KMS-11 (cell line): ENCODE results near the gene YJEFN3.

ENCODE experiments used
- H2AFZ ChIP-seq: fragments of 200-600 bp; sonication (generic); 2 replicates; pipeline ENCODE4 v1.6.1; 2016; ENCODE audit warnings: antibody characterized with exemption, mixed run types, low read depth
- H3K27ac ChIP-seq: fragments of 200-600 bp; sonication (generic); 2 replicates; pipeline ENCODE4 v1.6.1; 2016; ENCODE audit warnings: mild to moderate bottlenecking, mixed run types
- H3K27me3 ChIP-seq: fragments of 200-600 bp; sonication (generic); 2 replicates; pipeline ENCODE4 v1.6.1; 2017; ENCODE audit warnings: mild to moderate bottlenecking, low read depth, mixed run types, moderate library complexity; ENCODE audit not compliant: insufficient read depth
- H3K36me3 ChIP-seq: fragments of 200-600 bp; sonication (generic); 2 replicates; pipeline ENCODE4 v1.6.1; 2017; ENCODE audit warnings: mild to moderate bottlenecking, mixed run types; ENCODE audit not compliant: insufficient read depth
- H3K4me1 ChIP-seq: fragments of 200-600 bp; sonication (generic); 2 replicates; pipeline ENCODE4 v1.6.1; 2016; ENCODE audit warnings: mild to moderate bottlenecking, low read depth, mixed run types; ENCODE audit not compliant: poor library complexity, severe bottlenecking
- H3K4me2 ChIP-seq: fragments of 200-600 bp; sonication (generic); 2 replicates; pipeline ENCODE4 v1.7.0; 2016; ENCODE audit warnings: mild to moderate bottlenecking, mixed run types
- H3K4me3 ChIP-seq: fragments of 200-600 bp; sonication (generic); IDR thresholded peaks from 2 replicates; pipeline ENCODE4 v1.6.1; 2017; ENCODE audit warnings: low read depth, low read length, mixed read lengths; ENCODE audit not compliant: insufficient read depth
- H3K79me2 ChIP-seq: fragments of 200-600 bp; sonication (generic); 2 replicates; pipeline ENCODE4 v1.6.1; 2016; ENCODE audit warnings: low read depth, mixed run types; ENCODE audit not compliant: insufficient read depth
- H3K9ac ChIP-seq: fragments of 200-600 bp; sonication (generic); 2 replicates; pipeline ENCODE4 v1.6.1; 2016; ENCODE audit warnings: mild to moderate bottlenecking, mixed run types
- H4K20me1 ChIP-seq: fragments of 200-600 bp; sonication (generic); 2 replicates; pipeline ENCODE4 v1.6.1; 2016; ENCODE audit warnings: mild to moderate bottlenecking, mixed run types; ENCODE audit not compliant: insufficient read depth
- TF ChIP-seq, protein P1 (sequence below): fragments of 200-600 bp; sonication (generic); conservative IDR thresholded peaks from 2 replicates; pipeline ENCODE4 v1.6.1; 2017; ENCODE audit warnings: low read depth, mild to moderate bottlenecking, antibody characterized with exemption, low read length, moderate library complexity, mixed read lengths

YJEFN3 gene

DNA sequence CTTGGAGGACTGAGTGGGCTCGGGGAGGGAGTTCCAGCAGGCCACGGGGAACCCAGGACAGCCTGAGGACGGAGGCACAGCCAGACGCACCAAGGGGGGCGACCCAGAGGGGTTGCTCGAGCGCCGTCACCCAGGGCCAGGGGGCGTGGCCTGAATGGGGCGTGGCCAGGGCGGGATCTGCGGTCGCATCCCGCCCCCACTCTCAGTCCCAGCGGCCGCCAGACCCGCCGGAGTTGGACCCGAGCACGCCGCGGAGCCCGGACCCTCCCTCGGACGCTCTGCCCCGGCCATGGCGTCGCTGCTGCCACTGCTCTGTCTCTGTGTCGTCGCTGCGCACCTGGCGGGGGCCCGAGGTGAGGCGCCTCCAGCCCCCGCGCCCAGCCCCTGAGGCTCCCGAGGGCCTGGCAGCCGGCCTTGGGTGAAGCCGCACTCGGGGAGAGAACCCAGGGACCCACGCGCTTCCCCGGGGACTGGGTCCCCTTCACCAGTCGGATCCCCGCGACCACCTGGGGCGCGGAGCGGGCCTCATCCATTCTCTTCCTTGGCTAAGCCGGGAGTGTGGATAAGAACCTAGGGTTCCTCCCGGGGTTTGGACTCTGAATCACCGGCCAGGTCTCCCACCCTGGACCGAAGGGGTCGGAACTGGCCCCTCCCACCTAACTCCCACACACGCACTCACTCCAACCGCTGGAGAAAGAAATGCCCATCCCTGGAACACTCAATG lies 9.5 kb downstream of the YJEFN3 start, which contains the start of gene CILP2:
TSS of gene CILP2 (plus strand) at position 205 of the 724 bp plus-strand sequence. CDS start at position 290, 85 bp downstream.
- Histone ChIP-seq H3K9ac (no peak within 1 kb of the TSS), H3K27me3 (no peaks in the 10 kb centered on the region), H4K20me1 (no peaks in the 10 kb centered on the region), H2AFZ (no peak within 1 kb of the TSS), H3K4me2 (no peak within 1 kb of the TSS), H3K4me3 (no peak within 1 kb of the TSS), H3K27ac (no peak within 1 kb of the TSS), H3K79me2 (no peaks in the 10 kb centered on the region), H3K4me1 (no peaks in the 10 kb centered on the region), H3K36me3 (no peaks in the 10 kb centered on the region)
- TF ChIP-seq, protein P1, sequence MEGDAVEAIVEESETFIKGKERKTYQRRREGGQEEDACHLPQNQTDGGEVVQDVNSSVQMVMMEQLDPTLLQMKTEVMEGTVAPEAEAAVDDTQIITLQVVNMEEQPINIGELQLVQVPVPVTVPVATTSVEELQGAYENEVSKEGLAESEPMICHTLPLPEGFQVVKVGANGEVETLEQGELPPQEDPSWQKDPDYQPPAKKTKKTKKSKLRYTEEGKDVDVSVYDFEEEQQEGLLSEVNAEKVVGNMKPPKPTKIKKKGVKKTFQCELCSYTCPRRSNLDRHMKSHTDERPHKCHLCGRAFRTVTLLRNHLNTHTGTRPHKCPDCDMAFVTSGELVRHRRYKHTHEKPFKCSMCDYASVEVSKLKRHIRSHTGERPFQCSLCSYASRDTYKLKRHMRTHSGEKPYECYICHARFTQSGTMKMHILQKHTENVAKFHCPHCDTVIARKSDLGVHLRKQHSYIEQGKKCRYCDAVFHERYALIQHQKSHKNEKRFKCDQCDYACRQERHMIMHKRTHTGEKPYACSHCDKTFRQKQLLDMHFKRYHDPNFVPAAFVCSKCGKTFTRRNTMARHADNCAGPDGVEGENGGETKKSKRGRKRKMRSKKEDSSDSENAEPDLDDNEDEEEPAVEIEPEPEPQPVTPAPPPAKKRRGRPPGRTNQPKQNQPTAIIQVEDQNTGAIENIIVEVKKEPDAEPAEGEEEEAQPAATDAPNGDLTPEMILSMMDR: no peak

DNA sequence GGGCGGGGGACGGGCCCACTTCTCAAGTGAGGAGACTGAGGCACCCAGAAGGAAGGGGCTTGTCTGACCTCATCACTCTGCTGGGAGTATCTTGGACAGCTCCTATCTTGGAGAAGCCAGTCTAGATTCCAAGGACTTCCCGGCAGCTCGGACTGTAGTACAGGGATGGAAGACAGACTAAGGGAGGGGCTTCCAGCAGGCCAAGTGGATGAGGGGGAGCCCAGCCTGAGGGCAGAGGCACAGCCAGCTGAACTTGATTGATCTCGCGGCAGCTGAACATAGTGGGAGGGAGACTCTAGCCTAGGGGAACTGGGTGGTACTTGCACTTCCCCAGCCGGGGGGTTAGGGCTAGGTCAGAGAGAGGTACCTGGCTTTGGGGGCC lies 10.1 kb downstream of the YJEFN3 start:
- Histone ChIP-seq H3K27me3 (no peaks in the 10 kb centered on the region), H3K4me2 (no peak overlapping the region), H3K9ac (no peak overlapping the region), H2AFZ (no peak overlapping the region), H3K36me3 (no peaks in the 10 kb centered on the region), H4K20me1 (no peaks in the 10 kb centered on the region), H3K4me1 (no peaks in the 10 kb centered on the region), H3K4me3 (no peak overlapping the region), H3K27ac (no peak overlapping the region), H3K79me2 (no peaks in the 10 kb centered on the region)
- TF ChIP-seq, protein P1: no peak

DNA sequence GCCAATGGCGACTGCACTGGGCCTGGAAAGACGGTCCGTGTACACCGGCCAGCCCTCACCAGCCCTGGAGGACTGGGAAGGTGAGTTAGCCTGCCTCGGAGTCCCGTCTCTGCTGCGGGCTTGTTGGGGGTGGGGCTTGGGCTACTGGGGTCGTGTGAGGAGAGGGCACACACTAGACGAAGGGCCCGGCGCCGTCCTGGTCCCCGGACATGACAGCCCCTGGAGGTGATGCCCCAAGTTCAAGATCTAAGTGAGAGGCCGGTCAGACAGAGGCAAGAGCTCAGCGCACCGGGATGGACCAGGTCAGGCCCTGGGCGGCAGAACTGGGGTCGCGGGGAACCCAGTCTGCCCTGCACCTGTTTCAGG lies 11.0 kb downstream of the YJEFN3 start:
- Histone ChIP-seq H3K27me3 (no peaks in the 10 kb centered on the region), H3K4me3 (no peak overlapping the region), H3K9ac (no peak overlapping the region), H2AFZ (no peak overlapping the region), H3K36me3 (no peaks in the 10 kb centered on the region), H3K27ac (no peak overlapping the region), H4K20me1 (no peaks in the 10 kb centered on the region), H3K4me2 (no peak overlapping the region), H3K4me1 (no peaks in the 10 kb centered on the region), H3K79me2 (no peaks in the 10 kb centered on the region)
- TF ChIP-seq, protein P1: no peak

DNA sequence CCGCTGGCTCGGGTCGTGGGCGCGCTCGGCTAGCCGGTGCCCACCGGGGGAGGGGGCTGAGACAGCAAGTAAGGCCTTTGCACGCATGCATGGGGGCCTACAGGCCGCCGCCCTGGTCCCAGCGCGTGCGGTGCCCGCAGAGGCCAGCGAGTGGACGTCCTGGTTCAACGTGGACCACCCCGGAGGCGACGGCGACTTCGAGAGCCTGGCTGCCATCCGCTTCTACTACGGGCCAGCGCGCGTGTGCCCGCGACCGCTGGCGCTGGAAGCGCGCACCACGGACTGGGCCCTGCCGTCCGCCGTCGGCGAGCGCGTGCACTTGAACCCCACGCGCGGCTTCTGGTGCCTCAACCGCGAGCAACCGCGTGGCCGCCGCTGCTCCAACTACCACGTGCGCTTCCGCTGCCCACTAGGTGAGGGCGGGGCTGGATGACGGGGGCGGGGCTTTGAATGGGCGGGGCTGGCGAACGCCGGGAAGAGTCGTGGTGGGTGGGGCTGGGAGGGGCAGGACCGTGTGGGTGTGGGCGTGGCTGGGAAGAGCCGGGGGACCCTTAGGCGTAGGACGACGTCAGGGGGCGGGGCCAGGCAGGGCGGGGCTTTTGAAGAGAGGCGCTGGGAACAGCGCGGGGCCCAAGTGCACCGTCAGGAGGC lies 11.5 kb downstream of the YJEFN3 start:
- no peaks in the 10 kb centered on the region for H3K79me2 ChIP-seq
- no peaks in the 10 kb centered on the region for H3K4me1 ChIP-seq
- no peaks in the 10 kb centered on the region for H3K36me3 ChIP-seq
- TF ChIP-seq, protein P1: no peak
- no peaks in the 10 kb centered on the region for H4K20me1 ChIP-seq
- no peak overlapping the region for H3K9ac ChIP-seq
- no peaks in the 10 kb centered on the region for H3K27me3 ChIP-seq
- H3K4me2 ChIP-seq: no peak overlapping the region
- no peak overlapping the region for H3K4me3 ChIP-seq
- H2AFZ ChIP-seq: no peak overlapping the region
- H3K27ac ChIP-seq: no peak overlapping the region
